HG02610 (cell line): ENCODE results near the gene SPDYE16.
"Not testable (repeated sequence)": the region's sequence is repeated elsewhere in the genome, so short reads cannot be mapped to it uniquely, and the experiment has no call there.

Experiments
- ATAC-seq: cut with Tn5 transposase; IDR thresholded peaks from one replicate; pipeline ENCODE4 v1.9.1; 2021; ENCODE audit warnings: mild to moderate bottlenecking, moderate library complexity; ENCODE audit not compliant: unreplicated experiment

SPDYE16 gene

GRCh38 chr7:76505168-76506080, 37.7 kb downstream of the SPDYE16 start:
- ATAC-seq, result no peak

DNA sequence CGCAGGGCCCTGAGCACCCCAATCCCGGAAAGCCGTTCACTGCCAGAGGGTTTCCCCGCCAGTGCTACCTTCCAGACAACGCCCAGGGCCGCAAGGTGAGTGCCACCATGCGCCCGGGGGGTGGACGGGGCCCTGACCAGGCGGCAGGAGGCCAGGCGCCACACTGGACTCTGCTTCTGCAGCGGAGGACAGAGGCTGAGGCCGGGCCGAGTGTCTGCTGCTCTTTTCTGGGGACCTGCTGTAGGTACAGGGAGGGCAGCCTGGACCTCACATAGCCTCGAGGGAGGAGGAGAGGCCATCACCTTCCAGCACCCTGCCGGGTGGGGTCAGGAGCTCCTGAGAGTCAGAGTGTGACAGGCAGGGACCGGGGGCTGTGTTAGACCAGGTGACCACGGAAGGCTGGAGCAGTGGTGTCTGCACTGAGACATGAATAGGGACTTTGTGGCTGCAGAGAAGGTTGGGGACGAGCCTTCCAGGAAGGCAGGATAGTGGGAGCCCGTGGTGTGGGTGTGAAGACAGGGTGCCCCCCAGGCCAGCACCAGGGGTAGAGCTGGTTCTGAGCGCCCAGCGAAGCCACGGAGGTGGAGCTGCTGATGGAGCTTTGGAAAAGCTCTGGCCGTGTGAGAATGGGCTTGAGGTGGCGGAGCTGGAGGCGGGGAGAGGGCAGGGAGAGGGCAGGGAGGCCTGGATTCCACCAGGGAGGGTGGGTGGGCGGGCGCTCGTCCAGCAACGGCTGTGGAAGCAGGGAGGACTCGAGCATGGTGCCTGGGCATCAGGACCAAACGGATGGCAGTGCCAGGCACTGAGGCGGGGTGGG, 38.5 kb downstream of the SPDYE16 start:
- not testable (repeated sequence) for ATAC-seq

DNA sequence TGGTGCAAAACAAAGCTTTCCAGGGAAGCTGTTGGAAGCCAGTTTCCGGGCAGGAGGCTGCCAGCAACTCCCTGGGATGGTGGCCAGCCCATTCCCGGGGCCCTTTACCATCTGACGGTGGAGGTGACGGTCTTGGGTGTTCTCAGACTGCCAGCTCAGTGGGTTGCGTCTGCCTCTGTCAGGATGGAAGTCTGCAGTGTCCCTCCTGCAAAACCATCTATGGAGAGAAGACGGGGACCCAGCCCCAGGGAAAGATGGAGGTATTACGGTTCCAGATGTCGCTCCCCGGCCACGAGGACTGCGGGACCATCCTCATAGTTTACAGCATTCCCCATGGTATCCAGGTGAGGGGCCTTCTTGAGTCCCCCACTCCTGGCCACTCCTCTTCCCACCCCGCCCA, 39.9 kb downstream of the SPDYE16 start:
- not testable (repeated sequence) for ATAC-seq

GRCh38 chr7:76502836-76503235, 40.3 kb downstream of the SPDYE16 start:
- ATAC-seq, result not testable (repeated sequence)

DNA sequence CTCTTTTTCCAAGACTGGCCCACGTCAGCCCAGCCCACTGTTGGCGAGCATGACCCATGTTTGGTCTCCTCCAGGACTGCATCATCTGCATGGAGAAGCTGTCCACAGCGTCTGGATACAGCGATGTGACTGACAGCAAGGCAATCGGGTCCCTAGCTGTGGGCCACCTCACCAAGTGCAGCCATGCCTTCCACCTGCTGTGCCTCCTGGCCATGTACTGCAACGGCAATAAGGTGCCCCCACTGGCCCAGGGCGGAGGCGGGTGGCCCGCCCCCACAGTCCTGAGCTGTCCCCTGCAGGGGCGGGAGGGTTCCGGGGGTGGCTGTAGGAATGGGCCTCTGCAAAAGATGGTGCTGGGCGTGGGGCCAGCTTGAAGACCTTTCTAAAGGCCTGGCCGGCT, 40.9 kb downstream of the SPDYE16 start:
- not testable (repeated sequence) for ATAC-seq

GRCh38 chr7:76499924-76500241, 43.2 kb downstream of the SPDYE16 start:
- not testable (repeated sequence) for ATAC-seq

GRCh38 chr7:76499201-76499923, 43.7 kb downstream of the SPDYE16 start:
- not testable (repeated sequence) for ATAC-seq

- not testable (repeated sequence) for ATAC-seq
Observed at GRCh38 chr7:76498583-76499200, 44.4 kb downstream of the SPDYE16 start.

DNA sequence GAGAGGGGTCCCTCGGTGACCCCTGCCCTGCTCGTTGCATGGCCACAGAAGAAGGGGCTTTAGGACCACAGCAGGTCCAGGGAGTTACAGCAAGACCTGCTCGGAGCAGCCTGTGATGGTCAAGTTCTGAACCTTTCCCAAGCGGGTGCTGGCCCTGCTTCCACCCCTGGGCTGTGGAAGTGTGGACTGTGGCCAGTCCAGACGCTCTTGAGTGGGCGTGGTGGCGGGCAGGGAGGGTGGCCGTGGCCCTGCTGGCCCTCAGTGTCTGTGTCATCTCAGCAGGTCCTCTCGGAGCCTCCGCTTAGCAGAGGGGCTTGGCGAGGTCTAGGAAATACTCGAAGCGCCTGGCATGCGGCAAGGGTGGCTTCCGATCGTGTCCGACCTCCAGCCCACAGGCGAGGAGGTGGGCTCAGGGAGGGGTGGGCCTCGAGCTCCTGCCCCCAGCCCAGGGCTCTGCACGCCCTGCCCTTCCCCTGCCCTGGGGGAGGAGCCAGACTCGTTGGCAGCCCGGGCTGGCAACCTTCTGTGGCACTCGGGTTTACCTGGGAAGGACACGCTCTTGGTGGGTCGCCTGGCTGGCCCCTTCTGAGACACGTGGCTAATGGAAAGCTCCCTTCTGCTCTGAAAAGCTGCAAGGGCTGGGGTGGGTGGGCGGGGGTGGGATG, 45.0 kb downstream of the SPDYE16 start:
- not testable (repeated sequence) for ATAC-seq

- ATAC-seq, result not testable (repeated sequence)
Observed at GRCh38 chr7:76495717-76496116, 47.4 kb downstream of the SPDYE16 start.

DNA sequence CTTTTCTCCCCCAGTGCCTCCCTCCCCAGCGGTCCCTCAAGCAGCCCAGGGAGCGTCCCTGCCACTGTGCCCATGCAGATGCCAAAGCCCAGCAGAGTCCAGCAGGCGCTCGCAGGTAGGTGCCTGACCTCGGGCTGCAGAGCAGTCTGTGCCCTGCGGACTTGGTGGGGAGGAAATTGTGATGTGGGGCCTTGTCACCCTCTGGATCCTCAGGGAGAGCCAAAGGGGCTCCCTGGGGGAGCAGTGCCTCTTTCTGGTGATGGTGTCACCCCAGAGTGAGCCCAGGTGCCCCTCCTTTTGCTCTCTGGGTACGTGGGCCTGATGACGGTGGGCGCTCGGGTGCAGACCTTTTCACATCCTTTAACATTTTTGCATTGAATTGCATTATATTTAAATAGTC, 51.0 kb downstream of the SPDYE16 start:
- not testable (repeated sequence) for ATAC-seq

DNA sequence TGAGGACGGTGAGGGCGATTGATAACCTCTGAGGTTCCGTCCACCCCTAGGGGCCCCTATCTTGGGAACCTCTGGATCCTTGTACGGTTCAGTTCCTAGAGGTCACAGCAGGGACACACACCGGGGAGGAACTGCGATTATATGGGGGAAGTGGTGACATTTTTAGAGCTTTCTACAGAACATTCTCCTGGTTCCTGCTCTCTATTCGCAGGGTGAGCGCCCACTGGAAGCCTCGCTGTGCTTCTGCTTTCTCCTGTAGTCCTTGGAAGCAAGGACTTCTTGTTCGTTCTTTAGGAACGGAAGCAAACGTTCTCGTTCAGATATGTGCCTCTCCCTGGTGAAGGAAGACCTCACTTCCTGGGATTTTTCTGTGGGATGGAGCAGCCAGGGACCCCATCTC, 55.1 kb downstream of the SPDYE16 start:
- ATAC-seq, result not testable (repeated sequence)

GRCh38 chr7:76486618-76487017, 56.5 kb downstream of the SPDYE16 start:
- ATAC-seq, result peak; percentile 98

GRCh38 chr7:76485822-76486610, 57.1 kb downstream of the SPDYE16 start:
- peak; percentile 9 for ATAC-seq

- ATAC-seq, result not testable (repeated sequence)
Observed at GRCh38 chr7:76484456-76484855, 58.6 kb downstream of the SPDYE16 start.

- not testable (repeated sequence) for ATAC-seq
Observed at GRCh38 chr7:76483081-76483480, 60.0 kb downstream of the SPDYE16 start.

GRCh38 chr7:76482660-76483059, 60.4 kb downstream of the SPDYE16 start:
- not testable (repeated sequence) for ATAC-seq
